NCI-H510A treated with DMSO at 0.1 percent for 48 hours (cell line): ENCODE measurements around the gene SEC14L2.
"Not testable (repeated sequence)": the region's sequence is repeated elsewhere in the genome, so short reads cannot be mapped to it uniquely, and the experiment has no call there.

Source experiments
- DNase-seq: peaks from one replicate; lab custom pipeline; 2025; lab: John Stamatoyannopoulos, UW

The SEC14L2 gene

DNA sequence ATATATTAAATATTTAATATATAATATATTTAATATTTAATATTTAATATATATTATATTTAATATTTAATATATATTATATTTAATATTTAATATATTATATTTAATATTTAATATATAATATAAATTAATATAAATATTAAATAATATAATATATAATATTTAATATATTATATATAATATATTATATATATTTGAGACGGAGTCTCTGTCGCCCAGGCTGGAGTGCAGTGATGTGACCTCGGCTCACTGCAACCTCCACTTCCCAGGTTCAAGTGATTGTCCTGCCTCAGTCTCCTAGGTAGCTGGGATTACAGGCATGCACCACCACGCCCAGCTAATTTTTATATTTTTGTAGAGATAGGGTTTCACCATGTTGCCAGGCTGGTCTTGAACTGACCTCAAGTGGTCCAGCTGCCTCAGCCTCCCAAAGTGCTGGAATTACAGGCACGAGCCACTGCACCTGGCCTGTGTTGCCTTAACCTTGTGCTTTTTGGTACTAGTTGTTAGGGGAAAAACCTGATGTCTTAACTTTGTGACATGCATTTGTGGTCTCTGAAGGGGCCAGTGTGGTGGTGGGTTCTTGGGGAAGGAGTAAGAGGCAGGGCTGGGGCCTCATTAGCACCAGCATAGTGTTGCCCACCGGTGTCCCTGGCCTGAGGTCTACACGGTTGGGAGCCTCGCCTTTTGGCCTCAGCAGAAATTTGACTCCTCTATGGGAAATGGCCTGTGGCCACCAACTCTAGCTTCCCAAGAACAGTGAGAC is 58.4 kb downstream of the SEC14L2 start:
- DNase-seq, result no peak

DNA sequence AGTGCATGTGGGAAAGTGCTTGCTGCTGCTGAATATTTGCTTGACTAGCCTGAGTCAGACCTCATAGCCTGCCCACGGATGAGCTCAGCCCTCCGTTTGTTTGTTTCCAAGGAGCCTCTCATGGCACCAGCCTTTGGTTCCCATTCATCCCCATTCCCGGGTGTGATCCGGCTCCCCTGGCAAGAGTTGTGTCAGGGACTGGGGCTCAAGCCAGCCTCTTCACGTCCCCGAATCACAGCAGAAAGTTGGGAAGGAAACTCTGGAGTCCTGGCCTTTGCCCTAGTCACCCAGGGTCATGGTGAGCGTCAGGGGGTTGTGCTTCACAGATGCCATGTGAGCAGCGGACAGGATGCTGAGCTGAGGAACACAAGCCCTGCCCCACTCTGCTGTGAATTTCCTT is 61.2 kb downstream of the SEC14L2 start:
- DNase-seq, result no peak

DNA sequence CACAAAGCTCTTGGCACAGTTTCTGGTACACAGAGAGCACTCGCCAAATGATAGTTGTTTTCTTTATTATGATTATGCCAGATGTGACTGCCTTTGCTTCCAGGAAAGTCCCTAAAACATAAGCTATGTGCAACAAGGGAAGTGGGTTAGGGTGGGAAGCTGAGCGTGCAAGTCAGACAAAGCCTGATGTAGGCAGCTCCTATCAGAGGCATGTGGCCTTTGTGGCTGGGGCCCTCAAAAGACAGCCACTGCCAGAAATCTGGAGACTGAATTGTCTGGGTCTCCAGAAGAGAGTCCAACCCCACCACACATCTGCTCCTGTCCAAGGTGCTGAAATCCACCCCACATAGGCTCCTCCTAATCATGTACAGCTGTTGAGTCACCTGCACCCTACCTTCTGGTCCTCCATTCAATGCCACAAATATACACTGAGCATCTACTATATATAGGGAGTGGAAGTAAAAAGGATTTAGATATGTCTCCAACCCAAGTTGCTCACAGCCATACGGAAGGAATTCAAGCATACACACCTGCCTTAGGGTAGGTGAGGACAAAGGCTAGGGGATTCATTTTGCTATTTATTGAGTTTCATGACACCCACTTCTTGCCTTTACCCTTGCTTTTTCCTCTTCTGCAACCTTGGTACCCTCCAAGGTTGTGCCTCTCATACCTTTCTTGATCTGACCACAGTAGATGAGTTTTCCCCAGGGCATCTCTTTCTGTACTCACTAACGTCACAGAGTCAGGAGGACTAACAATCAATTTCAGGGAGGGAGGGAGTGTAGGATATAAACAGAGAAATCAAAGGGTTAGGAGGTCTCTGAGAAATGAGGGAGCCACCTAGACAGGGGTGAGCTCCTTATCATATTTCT is 62.6 kb downstream of the SEC14L2 start:
- no peak for DNase-seq

DNA sequence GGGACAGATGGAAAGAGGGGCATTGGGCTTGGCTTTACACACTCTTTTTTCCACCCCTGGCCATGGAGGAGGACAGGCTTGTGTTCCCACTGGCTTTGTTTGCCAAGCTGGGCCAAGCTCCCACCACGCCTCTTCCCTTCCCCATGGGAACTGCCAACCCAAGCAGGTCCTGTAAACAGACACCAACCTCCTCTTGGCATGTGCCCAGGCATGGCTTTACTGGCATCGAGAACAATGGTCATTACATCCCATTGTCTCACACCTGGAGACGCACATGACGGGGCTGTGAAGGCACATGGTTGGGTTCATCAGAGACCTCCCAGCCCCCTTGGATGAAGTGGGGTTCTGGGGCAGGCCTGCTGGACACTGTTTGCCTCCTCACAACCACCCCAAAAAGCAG is 63.3 kb downstream of the SEC14L2 start:
- DNase-seq, result no peak

DNA sequence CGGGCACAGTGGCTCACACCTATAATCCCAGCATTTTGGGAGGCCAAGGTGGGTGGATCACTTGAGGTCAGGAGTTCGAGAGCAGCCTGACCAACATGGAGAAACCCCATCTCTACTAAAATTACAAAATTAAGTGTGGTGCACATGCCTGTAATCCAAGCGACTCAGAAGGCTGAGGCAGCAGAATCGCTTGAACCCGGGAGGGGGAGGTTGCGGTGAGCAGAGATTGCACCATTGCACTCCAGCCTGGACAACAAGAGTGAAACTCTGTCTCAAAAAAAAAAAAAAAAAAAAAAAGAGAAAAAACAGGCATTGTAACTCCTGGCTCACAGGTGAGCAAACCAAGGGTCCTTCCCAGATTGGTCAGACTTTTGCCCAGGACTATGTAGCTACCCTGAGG is 63.7 kb downstream of the SEC14L2 start:
- not testable (repeated sequence) for DNase-seq

DNA sequence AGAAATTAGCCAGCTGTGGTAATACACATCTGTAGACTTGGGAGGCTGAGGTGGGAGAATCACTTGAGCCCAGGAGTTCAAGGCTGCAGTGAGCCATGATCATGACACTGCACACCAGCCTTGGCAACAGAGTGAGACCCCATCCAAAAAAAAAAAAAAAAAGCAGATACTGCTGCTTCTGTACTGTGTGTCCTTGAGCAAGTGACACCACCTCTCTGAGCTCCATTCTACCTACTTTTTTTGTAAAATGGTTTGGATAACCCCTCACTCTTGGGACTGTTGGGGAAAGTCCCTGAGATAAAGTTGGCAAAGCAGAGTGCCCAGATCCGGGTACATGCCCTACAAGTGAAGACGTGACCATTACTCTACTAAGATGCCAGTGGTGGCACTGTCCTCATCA is 72.3 kb downstream of the SEC14L2 start:
- no peak for DNase-seq

DNA sequence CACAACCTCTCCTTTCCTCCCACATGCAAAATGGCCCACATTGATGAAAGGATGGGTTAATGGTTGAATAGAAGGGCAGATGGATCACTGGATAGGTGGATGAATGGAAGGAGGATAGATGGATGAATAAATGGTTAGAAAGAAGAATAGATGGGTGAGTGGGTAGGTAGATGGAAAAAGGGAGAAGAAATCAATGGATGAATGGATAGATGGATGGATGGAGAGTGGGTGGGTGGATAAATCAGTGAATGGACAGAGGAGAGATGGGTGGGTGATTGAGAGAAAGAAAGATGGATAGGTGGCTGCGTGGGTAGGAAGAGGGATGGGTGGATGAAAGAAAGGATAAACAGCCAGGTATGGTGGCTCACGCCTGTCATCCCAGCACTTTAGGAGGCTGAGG is 73.8 kb downstream of the SEC14L2 start:
- no peak for DNase-seq

DNA sequence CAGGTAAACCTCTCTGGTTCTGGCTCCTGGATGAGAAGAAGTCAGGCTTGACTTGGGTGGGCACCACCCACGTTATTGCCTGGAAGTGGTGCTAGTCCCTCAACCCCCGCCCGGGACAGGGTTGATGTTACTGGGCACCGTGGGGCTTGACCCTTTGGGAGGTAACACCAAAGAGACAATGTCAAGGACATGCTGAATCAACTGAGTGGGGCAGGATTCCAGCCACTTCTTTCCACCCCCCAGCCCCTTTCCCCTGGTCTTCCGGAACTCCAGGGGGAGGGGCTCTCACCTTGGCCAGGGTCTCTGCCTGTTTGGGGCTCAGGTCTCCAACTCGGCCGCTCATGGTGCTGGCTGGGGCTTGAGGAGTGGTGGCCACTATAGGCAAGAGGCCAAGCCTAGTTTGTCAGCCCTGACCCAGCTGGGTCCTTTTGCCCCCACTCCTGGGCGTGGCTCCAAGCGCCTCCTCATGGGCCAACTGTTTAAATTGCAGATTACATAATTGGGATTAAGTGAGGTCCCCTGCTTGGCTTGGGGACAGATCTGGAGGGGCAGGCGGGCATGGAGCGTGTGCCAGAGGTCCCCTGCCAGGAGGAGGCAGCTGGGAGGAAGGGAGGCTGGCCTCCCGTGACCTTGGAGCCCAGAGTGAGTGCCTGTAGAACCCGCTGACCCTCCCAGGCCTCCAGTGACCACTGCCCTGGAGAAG is 74.9 kb downstream of the SEC14L2 start, which contains the start of gene SEC14L3:
Gene SEC14L3 (minus strand): TSS at position 402 of the 703 bp plus-strand sequence. CDS start 59 bp downstream, at position 343.
- DNase-seq, result no peak

DNA sequence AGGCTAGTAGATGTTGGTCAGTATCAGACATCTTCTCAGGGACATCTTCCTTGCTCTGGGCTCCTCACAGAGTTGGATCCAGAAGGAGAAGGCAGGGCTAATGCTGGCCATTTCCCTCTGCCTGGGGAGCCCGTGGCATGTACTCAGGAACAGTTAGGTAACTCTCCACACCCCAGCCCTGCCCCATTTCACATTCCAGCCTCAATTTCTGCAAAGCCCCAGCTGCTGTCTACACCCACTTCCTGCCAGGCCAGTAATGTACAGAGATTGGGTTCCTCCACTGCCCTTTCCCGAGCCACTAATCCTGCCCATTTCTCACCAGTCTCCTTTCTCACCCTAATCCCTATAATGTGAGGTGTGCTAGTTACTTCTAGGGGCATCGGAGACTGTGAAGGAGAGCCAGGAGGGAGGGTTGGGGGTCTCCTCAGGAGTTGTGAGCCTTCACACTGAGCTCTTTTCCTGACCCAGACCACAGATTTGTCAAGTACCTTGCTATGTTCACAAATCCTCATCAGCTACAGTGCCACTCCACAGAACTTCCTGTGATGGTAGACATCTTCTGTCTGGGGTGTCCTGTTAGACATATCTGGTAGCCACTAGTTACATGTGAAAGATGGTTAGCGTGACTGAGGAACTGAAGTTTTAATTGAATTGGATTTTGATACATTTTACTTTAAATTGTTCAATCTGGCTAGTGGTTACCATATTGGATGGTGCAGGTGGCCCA is 76.3 kb downstream of the SEC14L2 start:
- DNase-seq, result no peak

DNA sequence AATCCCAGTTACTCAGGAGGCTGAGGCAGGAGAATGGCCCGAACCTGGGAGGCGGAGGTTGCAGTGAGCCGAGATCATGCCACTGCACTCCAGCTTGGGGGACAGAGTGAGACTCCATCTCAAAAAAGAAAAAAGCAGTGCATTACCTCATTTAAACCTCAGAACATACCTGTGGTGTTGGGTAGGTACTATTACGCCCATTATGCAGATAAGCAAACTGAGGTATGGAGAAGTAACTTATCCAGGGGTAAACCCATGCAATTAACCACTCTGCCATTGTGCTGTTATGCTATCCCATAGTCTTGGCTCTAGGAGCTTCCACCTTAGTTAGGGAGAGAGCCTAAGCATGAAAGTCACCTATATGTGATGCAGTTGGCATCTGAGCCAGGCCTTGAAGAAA is 77.3 kb downstream of the SEC14L2 start:
- DNase-seq, result no peak
